WTC11 (cell line): ENCODE results near the gene ASB8. TPM values are rescaled to one million over a fixed set of nuclear protein-coding genes. Genes with fewer than 3 reads are reported as not detected.

ENCODE experiments used
- ELF4 ChIP-seq: sonication (generic); formaldehyde crosslinking; IDR thresholded peaks from 2 replicates; pipeline ENCODE4 v1.8.1; 2022; ENCODE audit warnings: low read depth, mild to moderate bottlenecking, moderate library complexity, missing genetic modification reagents
- FOXK1 ChIP-seq: sonication (generic); formaldehyde crosslinking; IDR thresholded peaks from 2 replicates; pipeline ENCODE4 v1.8.0; 2022; ENCODE audit warnings: mild to moderate bottlenecking, moderate library complexity, missing genetic modification reagents
- GABPB1 ChIP-seq: sonication (generic); formaldehyde crosslinking; IDR thresholded peaks from 2 replicates; pipeline ENCODE4 v1.8.1; 2023; ENCODE audit warnings: mild to moderate bottlenecking, missing genetic modification reagents
- HMGA2 ChIP-seq: fragments of 250-450 bp; sonication (Bioruptor Pico); IDR thresholded peaks from 2 replicates; pipeline ENCODE4 v1.4.0; 2021; ENCODE audit warnings: mild to moderate bottlenecking, moderate library complexity
- JAZF1 ChIP-seq: fragments of 250-450 bp; sonication (Bioruptor Pico); IDR thresholded peaks from 2 replicates; pipeline ENCODE4 v1.9.0; 2021; ENCODE audit warnings: moderate library complexity, mild to moderate bottlenecking, inconsistent platforms
- KAT7 ChIP-seq: sonication (generic); formaldehyde crosslinking; IDR thresholded peaks from 2 replicates; pipeline ENCODE4 v1.8.1; 2023; ENCODE audit warnings: missing genetic modification reagents, mild to moderate bottlenecking, borderline replicate concordance
- TP53 ChIP-seq: sonication (generic); formaldehyde crosslinking; IDR thresholded peaks from 2 replicates; pipeline ENCODE4 v1.8.1; 2023; ENCODE audit warnings: mild to moderate bottlenecking, missing genetic modification reagents
- ZBTB21 ChIP-seq: sonication (generic); formaldehyde crosslinking; IDR thresholded peaks from 2 replicates; pipeline ENCODE4 v1.8.1; 2023; ENCODE audit warnings: mild to moderate bottlenecking, missing genetic modification reagents, borderline replicate concordance
- ZNF121 ChIP-seq: sonication (generic); formaldehyde crosslinking; IDR thresholded peaks from 2 replicates; pipeline ENCODE4 v1.8.0; 2023; ENCODE audit warnings: missing genetic modification reagents
- total RNA-seq: library from RNA; stranded (reverse); gene quantifications from 3 replicates; pipeline ENCODE4 v1.2.3, GENCODE V29; 2021
- TF ChIP-seq, protein P1 (sequence below): fragments of 200-600 bp; IDR thresholded peaks from 2 replicates; pipeline ENCODE4 v1.8.0; 2022; ENCODE audit warnings: antibody characterized with exemption
- TF ChIP-seq, protein P2 (sequence below): sonication (generic); formaldehyde crosslinking; IDR thresholded peaks from 2 replicates; pipeline ENCODE4 v1.8.0; 2023; ENCODE audit warnings: mild to moderate bottlenecking, missing genetic modification reagents
- TF ChIP-seq, protein P3 (sequence below): fragments of 250-450 bp; sonication (Bioruptor Pico); IDR thresholded peaks from 2 replicates; pipeline ENCODE4 v1.8.0; 2021; ENCODE audit warnings: mild to moderate bottlenecking
- TF ChIP-seq, protein P4 (sequence below): sonication (generic); formaldehyde crosslinking; IDR thresholded peaks from 2 replicates; pipeline ENCODE4 v1.8.1; 2022; ENCODE audit warnings: missing genetic modification reagents, borderline replicate concordance
- TF ChIP-seq, protein P5 (sequence below): sonication (generic); formaldehyde crosslinking; IDR thresholded peaks from 2 replicates; pipeline ENCODE4 v1.8.1; 2022; ENCODE audit warnings: low read depth, missing genetic modification reagents, borderline replicate concordance
- TF ChIP-seq, protein P6 (sequence below): sonication (generic); formaldehyde crosslinking; IDR thresholded peaks from 2 replicates; pipeline ENCODE4 v1.8.1; 2023; ENCODE audit warnings: mild to moderate bottlenecking, missing genetic modification reagents, moderate library complexity
- TF ChIP-seq, protein P7 (sequence below): sonication (generic); formaldehyde crosslinking; IDR thresholded peaks from 2 replicates; pipeline ENCODE4 v1.8.0; 2023; ENCODE audit warnings: missing genetic modification reagents
- TF ChIP-seq, protein P8 (sequence below): sonication (generic); formaldehyde crosslinking; IDR thresholded peaks from 2 replicates; pipeline ENCODE4 v1.8.1; 2023; ENCODE audit warnings: mild to moderate bottlenecking, moderate library complexity, missing genetic modification reagents
- TF ChIP-seq, protein P9 (sequence below): sonication (generic); formaldehyde crosslinking; IDR thresholded peaks from 2 replicates; pipeline ENCODE4 v1.8.0; 2022; ENCODE audit warnings: mild to moderate bottlenecking, missing genetic modification reagents

Gene ASB8
- total RNA-seq, 1 experiment from 2014 or later: 7.4 TPM

DNA sequence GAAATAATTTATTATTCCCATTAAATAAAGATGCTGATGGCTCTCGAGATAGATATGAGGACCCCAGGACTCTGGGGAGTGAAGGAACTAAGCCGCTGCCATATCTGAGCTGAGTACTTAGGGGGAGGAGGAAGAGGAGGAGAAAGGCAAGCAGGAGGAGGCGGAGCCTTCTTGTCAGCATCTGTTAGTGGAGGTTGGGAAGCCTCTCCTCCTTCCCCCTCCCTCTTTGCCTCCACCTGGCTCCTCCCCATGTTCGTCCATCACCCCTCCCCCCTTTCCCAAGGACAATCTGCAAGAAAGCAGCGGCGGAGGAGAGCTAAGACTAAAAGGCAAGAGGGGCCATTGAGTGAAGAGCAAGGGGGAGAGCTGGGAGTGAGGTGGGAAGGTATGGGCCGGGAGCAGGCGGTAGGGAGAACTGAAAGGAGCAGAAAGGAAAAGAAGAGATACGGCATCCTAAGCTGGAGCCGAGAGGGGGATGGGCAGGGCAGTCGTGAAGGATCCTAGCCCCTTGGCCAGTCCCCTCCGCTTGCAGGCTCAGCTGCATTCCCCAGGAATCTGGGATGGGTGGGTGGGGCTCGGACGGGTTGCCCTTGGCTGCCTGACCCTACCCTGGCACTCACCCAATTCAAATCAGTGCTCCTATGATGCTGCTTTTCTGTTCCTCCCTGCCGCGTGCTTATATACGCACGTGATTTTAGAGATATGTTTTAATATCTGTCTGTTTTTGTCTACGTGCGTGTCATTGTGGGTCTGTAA lies 38.1 kb downstream of the ASB8 start, which contains the start of gene PFKM (continued):
- TF ChIP-seq, protein P1, sequence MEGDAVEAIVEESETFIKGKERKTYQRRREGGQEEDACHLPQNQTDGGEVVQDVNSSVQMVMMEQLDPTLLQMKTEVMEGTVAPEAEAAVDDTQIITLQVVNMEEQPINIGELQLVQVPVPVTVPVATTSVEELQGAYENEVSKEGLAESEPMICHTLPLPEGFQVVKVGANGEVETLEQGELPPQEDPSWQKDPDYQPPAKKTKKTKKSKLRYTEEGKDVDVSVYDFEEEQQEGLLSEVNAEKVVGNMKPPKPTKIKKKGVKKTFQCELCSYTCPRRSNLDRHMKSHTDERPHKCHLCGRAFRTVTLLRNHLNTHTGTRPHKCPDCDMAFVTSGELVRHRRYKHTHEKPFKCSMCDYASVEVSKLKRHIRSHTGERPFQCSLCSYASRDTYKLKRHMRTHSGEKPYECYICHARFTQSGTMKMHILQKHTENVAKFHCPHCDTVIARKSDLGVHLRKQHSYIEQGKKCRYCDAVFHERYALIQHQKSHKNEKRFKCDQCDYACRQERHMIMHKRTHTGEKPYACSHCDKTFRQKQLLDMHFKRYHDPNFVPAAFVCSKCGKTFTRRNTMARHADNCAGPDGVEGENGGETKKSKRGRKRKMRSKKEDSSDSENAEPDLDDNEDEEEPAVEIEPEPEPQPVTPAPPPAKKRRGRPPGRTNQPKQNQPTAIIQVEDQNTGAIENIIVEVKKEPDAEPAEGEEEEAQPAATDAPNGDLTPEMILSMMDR: no peak
- TF ChIP-seq KAT7 (CRISPR knock-in tag) (no peak), ZBTB21 (no peak), ELF4 (CRISPR knock-in tag) (no peak), HMGA2 (no peak), ZNF121 (CRISPR knock-in tag) (peak; percentile 84), JAZF1 (no peak), TP53 (CRISPR knock-in tag) (0 out of 2 replicates have a peak, but pooled peaks have one; percentile 37), GABPB1 (CRISPR knock-in tag) (no peak), FOXK1 (CRISPR knock-in tag) (peak; percentile 50; the same call in 1 of the 2 replicates)
- TF ChIP-seq, protein P2, sequence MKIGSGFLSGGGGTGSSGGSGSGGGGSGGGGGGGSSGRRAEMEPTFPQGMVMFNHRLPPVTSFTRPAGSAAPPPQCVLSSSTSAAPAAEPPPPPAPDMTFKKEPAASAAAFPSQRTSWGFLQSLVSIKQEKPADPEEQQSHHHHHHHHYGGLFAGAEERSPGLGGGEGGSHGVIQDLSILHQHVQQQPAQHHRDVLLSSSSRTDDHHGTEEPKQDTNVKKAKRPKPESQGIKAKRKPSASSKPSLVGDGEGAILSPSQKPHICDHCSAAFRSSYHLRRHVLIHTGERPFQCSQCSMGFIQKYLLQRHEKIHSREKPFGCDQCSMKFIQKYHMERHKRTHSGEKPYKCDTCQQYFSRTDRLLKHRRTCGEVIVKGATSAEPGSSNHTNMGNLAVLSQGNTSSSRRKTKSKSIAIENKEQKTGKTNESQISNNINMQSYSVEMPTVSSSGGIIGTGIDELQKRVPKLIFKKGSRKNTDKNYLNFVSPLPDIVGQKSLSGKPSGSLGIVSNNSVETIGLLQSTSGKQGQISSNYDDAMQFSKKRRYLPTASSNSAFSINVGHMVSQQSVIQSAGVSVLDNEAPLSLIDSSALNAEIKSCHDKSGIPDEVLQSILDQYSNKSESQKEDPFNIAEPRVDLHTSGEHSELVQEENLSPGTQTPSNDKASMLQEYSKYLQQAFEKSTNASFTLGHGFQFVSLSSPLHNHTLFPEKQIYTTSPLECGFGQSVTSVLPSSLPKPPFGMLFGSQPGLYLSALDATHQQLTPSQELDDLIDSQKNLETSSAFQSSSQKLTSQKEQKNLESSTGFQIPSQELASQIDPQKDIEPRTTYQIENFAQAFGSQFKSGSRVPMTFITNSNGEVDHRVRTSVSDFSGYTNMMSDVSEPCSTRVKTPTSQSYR (CRISPR knock-in tag): peak; percentile 97
- TF ChIP-seq, protein P3, sequence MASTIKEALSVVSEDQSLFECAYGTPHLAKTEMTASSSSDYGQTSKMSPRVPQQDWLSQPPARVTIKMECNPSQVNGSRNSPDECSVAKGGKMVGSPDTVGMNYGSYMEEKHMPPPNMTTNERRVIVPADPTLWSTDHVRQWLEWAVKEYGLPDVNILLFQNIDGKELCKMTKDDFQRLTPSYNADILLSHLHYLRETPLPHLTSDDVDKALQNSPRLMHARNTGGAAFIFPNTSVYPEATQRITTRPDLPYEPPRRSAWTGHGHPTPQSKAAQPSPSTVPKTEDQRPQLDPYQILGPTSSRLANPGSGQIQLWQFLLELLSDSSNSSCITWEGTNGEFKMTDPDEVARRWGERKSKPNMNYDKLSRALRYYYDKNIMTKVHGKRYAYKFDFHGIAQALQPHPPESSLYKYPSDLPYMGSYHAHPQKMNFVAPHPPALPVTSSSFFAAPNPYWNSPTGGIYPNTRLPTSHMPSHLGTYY (CRISPR knock-in tag): no peak
- TF ChIP-seq, protein P4, sequence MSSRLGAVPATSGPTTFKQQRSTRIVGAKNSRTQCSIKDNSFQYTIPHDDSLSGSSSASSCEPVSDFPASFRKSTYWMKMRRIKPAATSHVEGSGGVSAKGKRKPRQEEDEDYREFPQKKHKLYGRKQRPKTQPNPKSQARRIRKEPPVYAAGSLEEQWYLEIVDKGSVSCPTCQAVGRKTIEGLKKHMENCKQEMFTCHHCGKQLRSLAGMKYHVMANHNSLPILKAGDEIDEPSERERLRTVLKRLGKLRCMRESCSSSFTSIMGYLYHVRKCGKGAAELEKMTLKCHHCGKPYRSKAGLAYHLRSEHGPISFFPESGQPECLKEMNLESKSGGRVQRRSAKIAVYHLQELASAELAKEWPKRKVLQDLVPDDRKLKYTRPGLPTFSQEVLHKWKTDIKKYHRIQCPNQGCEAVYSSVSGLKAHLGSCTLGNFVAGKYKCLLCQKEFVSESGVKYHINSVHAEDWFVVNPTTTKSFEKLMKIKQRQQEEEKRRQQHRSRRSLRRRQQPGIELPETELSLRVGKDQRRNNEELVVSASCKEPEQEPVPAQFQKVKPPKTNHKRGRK: 0 out of 2 replicates have a peak, but pooled peaks have one; percentile 31
- TF ChIP-seq, protein P5, sequence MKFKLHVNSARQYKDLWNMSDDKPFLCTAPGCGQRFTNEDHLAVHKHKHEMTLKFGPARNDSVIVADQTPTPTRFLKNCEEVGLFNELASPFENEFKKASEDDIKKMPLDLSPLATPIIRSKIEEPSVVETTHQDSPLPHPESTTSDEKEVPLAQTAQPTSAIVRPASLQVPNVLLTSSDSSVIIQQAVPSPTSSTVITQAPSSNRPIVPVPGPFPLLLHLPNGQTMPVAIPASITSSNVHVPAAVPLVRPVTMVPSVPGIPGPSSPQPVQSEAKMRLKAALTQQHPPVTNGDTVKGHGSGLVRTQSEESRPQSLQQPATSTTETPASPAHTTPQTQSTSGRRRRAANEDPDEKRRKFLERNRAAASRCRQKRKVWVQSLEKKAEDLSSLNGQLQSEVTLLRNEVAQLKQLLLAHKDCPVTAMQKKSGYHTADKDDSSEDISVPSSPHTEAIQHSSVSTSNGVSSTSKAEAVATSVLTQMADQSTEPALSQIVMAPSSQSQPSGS (CRISPR knock-in tag): no peak
- TF ChIP-seq, protein P6, sequence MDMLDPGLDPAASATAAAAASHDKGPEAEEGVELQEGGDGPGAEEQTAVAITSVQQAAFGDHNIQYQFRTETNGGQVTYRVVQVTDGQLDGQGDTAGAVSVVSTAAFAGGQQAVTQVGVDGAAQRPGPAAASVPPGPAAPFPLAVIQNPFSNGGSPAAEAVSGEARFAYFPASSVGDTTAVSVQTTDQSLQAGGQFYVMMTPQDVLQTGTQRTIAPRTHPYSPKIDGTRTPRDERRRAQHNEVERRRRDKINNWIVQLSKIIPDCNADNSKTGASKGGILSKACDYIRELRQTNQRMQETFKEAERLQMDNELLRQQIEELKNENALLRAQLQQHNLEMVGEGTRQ (CRISPR knock-in tag): no peak
- TF ChIP-seq, protein P7, sequence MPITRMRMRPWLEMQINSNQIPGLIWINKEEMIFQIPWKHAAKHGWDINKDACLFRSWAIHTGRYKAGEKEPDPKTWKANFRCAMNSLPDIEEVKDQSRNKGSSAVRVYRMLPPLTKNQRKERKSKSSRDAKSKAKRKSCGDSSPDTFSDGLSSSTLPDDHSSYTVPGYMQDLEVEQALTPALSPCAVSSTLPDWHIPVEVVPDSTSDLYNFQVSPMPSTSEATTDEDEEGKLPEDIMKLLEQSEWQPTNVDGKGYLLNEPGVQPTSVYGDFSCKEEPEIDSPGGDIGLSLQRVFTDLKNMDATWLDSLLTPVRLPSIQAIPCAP (CRISPR knock-in tag): no peak
- TF ChIP-seq, protein P8, sequence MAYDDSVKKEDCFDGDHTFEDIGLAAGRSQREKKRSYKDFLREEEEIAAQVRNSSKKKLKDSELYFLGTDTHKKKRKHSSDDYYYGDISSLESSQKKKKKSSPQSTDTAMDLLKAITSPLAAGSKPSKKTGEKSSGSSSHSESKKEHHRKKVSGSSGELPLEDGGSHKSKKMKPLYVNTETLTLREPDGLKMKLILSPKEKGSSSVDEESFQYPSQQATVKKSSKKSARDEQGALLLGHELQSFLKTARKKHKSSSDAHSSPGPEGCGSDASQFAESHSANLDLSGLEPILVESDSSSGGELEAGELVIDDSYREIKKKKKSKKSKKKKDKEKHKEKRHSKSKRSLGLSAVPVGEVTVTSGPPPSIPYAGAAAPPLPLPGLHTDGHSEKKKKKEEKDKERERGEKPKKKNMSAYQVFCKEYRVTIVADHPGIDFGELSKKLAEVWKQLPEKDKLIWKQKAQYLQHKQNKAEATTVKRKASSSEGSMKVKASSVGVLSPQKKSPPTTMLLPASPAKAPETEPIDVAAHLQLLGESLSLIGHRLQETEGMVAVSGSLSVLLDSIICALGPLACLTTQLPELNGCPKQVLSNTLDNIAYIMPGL (CRISPR knock-in tag): peak; percentile 39; the same call in 1 of the 2 replicates
- TF ChIP-seq, protein P9, sequence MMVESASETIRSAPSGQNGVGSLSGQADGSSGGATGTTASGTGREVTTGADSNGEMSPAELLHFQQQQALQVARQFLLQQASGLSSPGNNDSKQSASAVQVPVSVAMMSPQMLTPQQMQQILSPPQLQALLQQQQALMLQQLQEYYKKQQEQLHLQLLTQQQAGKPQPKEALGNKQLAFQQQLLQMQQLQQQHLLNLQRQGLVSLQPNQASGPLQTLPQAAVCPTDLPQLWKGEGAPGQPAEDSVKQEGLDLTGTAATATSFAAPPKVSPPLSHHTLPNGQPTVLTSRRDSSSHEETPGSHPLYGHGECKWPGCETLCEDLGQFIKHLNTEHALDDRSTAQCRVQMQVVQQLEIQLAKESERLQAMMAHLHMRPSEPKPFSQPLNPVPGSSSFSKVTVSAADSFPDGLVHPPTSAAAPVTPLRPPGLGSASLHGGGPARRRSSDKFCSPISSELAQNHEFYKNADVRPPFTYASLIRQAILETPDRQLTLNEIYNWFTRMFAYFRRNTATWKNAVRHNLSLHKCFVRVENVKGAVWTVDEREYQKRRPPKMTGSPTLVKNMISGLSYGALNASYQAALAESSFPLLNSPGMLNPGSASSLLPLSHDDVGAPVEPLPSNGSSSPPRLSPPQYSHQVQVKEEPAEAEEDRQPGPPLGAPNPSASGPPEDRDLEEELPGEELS (CRISPR knock-in tag): 0 out of 2 replicates have a peak, but pooled peaks have one; percentile 23
